Endothelial cell of umbilical vein (primary cell): ENCODE data around the gene PTPRCAP. TPM values are rescaled to one million over a fixed set of nuclear protein-coding genes. Genes with fewer than 3 reads are reported as not detected.

Experiments
- BruUV-seq: library from RNA; stranded (reverse); fragments of 400-500 nt; replicated peaks from 2 replicates; lab custom pipeline; 2021; lab: Mats Ljungman, UMichigan
- CTCF ChIA-PET: fragments of 300-600, 350-600 bp; sonication (Branson Sonifier 250); formaldehyde crosslinking; loops from one replicate; lab custom pipeline; 2021; ENCODE audit warnings: antibody characterized with exemption, inconsistent platforms; lab: Charles Lee
- POLR2A ChIA-PET: fragments of 300-600, 350-600 bp; sonication (Branson Sonifier 250); formaldehyde crosslinking; loops from one replicate; lab custom pipeline; 2021; ENCODE audit warnings: antibody characterized with exemption, inconsistent platforms; lab: Charles Lee
- DNase-seq: peaks from one replicate; pipeline ENCODE4 v3.0.0-alpha.2; 2011; ENCODE audit warnings: low read depth, low spot score
- FAIRE-seq: peaks from 2 replicates; lab custom pipeline; 2011; peaks lifted over from hg19 to GRCh38; lab: Jason Lieb, UNC
- H2AFZ ChIP-seq: 2 replicates; pipeline ENCODE4 v1.6.0; 2012; ENCODE audit warnings: low read depth, low read length, control low read depth, inconsistent platforms
- H3K27ac ChIP-seq: 2 replicates; pipeline ENCODE4 v1.5.1; 2011; ENCODE audit warnings: low read depth, mild to moderate bottlenecking, control low read depth, low read length, moderate library complexity; ENCODE audit not compliant: insufficient read depth
- H3K27me3 ChIP-seq, 2 experiments: 2 replicates each; pipeline versions ENCODE4 v1.6.0 to v1.6.1; 2011; ENCODE audit warnings: low read length in 2 of 2, mixed read lengths in 1 of 2; ENCODE audit not compliant: control insufficient read depth in 2 of 2, insufficient read depth in 2 of 2
- H3K36me3 ChIP-seq, 2 experiments: 2 replicates in 1 of 2; 3 replicates in 1 of 2; pipeline ENCODE4 v1.5.1; 2011; ENCODE audit warnings: low read length in 2 of 2, mild to moderate bottlenecking in 1 of 2, moderate library complexity in 1 of 2; ENCODE audit not compliant: control insufficient read depth in 2 of 2, insufficient read depth in 2 of 2; ENCODE audit errors: extremely low read depth in 1 of 2
- H3K4me1 ChIP-seq: 3 replicates; pipeline ENCODE4 v1.5.1; 2011; ENCODE audit warnings: mild to moderate bottlenecking, low read length; ENCODE audit not compliant: control insufficient read depth, insufficient read depth; ENCODE audit errors: extremely low read depth
- H3K4me2 ChIP-seq: 2 replicates; pipeline ENCODE4 v1.6.1; 2011; ENCODE audit warnings: low read length, control low read depth, mixed read lengths; ENCODE audit not compliant: insufficient read depth
- H3K4me3 ChIP-seq, 3 experiments: fragments of 200-600 bp in 1 of 3; sonication (generic), shearing (Covaris generic) in 1 of 3; replicated peaks in 1 of 3; 2 replicates each; pipeline ENCODE4 v1.5.1; 2011 to 2016; ENCODE audit warnings: control low read depth in 3 of 3, low read length in 3 of 3, mild to moderate bottlenecking in 2 of 3, inconsistent platforms in 1 of 3, low read depth in 1 of 3, moderate library complexity in 1 of 3; ENCODE audit not compliant: insufficient read depth in 1 of 3
- H3K79me2 ChIP-seq: 2 replicates; pipeline ENCODE4 v1.6.0; 2012; ENCODE audit warnings: low read length, inconsistent platforms; ENCODE audit not compliant: control insufficient read depth, insufficient read depth
- H3K9ac ChIP-seq: replicated peaks from 2 replicates; pipeline ENCODE3; 2011; ENCODE audit warnings: low read length, control low read depth; ENCODE audit not compliant: insufficient read depth; ENCODE audit errors: extremely low read depth
- H3K9me1 ChIP-seq: replicated peaks from 3 replicates; pipeline ENCODE4 v1.6.0; 2011; ENCODE audit warnings: mild to moderate bottlenecking, low read length; ENCODE audit not compliant: control insufficient read depth, insufficient read depth; ENCODE audit errors: extremely low read depth
- H3K9me3 ChIP-seq: replicated peaks from 2 replicates; pipeline ENCODE4 v1.5.1; 2012; ENCODE audit warnings: low read length, inconsistent platforms; ENCODE audit not compliant: control insufficient read depth, insufficient read depth
- H4K20me1 ChIP-seq: replicated peaks from 2 replicates; pipeline ENCODE3; 2011; ENCODE audit warnings: mild to moderate bottlenecking, low read length; ENCODE audit not compliant: control insufficient read depth, insufficient read depth; ENCODE audit errors: extremely low read depth
- EZH2 ChIP-seq: IDR thresholded peaks from 2 replicates; pipeline ENCODE4 v1.6.1; 2012; ENCODE audit warnings: borderline replicate concordance, low read depth, mild to moderate bottlenecking, moderate library complexity, low read length, inconsistent platforms; ENCODE audit not compliant: severe bottlenecking
- FOS ChIP-seq: IDR thresholded peaks from 2 replicates; pipeline ENCODE4 v1.6.1; 2011; ENCODE audit warnings: mild to moderate bottlenecking, low read length, moderate library complexity, borderline replicate concordance; ENCODE audit not compliant: insufficient read depth
- GATA2 ChIP-seq: IDR thresholded peaks from 2 replicates; pipeline ENCODE4 v1.7.0; 2011; ENCODE audit warnings: low read depth, mild to moderate bottlenecking, moderate library complexity, mixed read lengths, low read length; ENCODE audit not compliant: insufficient read length, insufficient read depth
- JUN ChIP-seq: IDR thresholded peaks from 2 replicates; pipeline ENCODE4 v1.6.1; 2011; ENCODE audit warnings: borderline replicate concordance, low read depth; ENCODE audit not compliant: insufficient read length, insufficient read depth
- MYC ChIP-seq: IDR thresholded peaks from one replicate; pipeline ENCODE4 v1.6.1; 2011; ENCODE audit warnings: mild to moderate bottlenecking, low read depth, low read length
- POLR2A ChIP-seq: IDR thresholded peaks from 2 replicates; pipeline ENCODE4 v1.6.1; 2012; ENCODE audit warnings: low read depth, mild to moderate bottlenecking, control low read depth, low read length
- POLR2AphosphoS5 ChIP-seq: IDR thresholded peaks from 2 replicates; pipeline ENCODE4 v1.6.1; 2012; ENCODE audit warnings: low read depth, mild to moderate bottlenecking, control low read depth, low read length, moderate library complexity; ENCODE audit not compliant: insufficient read depth
- dilution Hi-C: fragments of 300-500 bp; cut with MboI; formaldehyde crosslinking; loops from one replicate; pipeline ENCODE4 v1.15.0; 2019; ENCODE audit warnings: low sequenced_read_pairs; ENCODE audit not compliant: extremely low pct_ligation_motif_present
- intact Hi-C: fragments of 100-400 bp; cut with micrococcal nuclease; formaldehyde crosslinking; loops from one replicate; pipeline ENCODE4 v1.10.0; 2022
- polyA plus RNA-seq, 4 experiments: library from polyadenylated mRNA; depleted of rRNA in 3 of 4; stranded (reverse) in 3 of 4; unstranded in 1 of 4; fragments of >200 nt; gene quantifications; 2 replicates each; pipeline versions ENCODE4 v1.2.1 to v1.2.3, GENCODE V29; 2011 to 2012; ENCODE audit warnings: missing spikeins in 1 of 4
- total RNA-seq: library from RNA; stranded (reverse); gene quantifications from 2 replicates; pipeline ENCODE4 v1.2.3, GENCODE V29; 2021
- TF ChIP-seq, protein P1 (sequence below), 2 donors: IDR thresholded peaks; 1 replicate in 1 of 2; 2 replicates in 1 of 2; pipeline ENCODE4 v1.5.1; 2011; ENCODE audit warnings: low read length in 2 of 2, mild to moderate bottlenecking in 2 of 2, moderate library complexity in 2 of 2, control low read depth in 1 of 2, inconsistent platforms in 1 of 2, low read depth in 1 of 2; ENCODE audit not compliant: insufficient read depth in 1 of 2; ENCODE audit errors: extremely low read depth in 1 of 2
- TF ChIP-seq, protein P2 (sequence below): IDR thresholded peaks from 2 replicates; pipeline ENCODE4 v1.6.1; 2011; ENCODE audit not compliant: insufficient read depth, insufficient read length

The PTPRCAP gene
- total and polyA plus RNA-seq, 2 donors (not counting 3 experiments of a cell fraction or from before 2014, with no cell fraction given): 3.6 TPM; not detected in 1

DNA sequence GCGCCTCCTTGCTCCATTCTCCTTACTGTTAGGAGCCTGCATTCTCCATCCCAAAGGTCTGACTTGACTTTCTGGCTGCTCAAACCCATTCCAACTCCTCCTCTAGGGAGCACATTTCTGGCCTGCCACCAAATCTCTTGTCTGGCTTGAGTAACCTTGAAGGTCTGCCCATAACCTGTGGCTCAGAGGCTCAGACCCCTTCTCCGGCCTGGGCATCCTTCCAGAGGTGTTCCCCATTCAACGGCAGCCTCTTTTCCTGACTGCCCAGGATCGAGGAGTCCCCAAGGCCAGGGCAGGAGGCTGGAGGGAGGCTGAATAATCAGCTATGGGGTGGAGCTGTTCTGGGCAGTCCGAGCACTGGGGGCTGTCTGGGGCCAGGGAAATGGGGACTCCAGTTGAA is 43.5 kb downstream of the PTPRCAP start:
- no peaks in the 10 kb centered on the region for H4K20me1 ChIP-seq
- DNase-seq (no peak), FAIRE-seq (no peak)
- no peak overlapping the region for H2AFZ ChIP-seq
- H3K79me2 ChIP-seq: peaks cover 4% of the 10 kb centered on the region
- dilution Hi-C loops (no loop called here), intact Hi-C loops (no loop called here)
- ChIA-PET POLR2A (no interaction called here), CTCF (interaction anchor here (1.5 kb wide), 1 partner anchor 12 kb away, joined by 6 read pairs; no protein-coding TSS in a partner anchor)
- H3K9me1 ChIP-seq: no peaks in the 10 kb centered on the region
- no peak overlapping the region for H3K4me3 ChIP-seq
- H3K27ac ChIP-seq: no peak overlapping the region
- peaks cover 15% of the 10 kb centered on the region for H3K4me1 ChIP-seq
- H3K4me2 ChIP-seq: no peak overlapping the region
- H3K36me3 ChIP-seq: peaks cover 6 to 21% of the 10 kb centered on the region in 2 experiments
- no peak overlapping the region for H3K9ac ChIP-seq
- TF ChIP-seq FOS: no peak
- no peak for TF ChIP-seq POLR2AphosphoS5
- no peak for TF ChIP-seq MYC
- TF ChIP-seq JUN: no peak
- no peak for TF ChIP-seq POLR2A
- TF ChIP-seq, protein P1, sequence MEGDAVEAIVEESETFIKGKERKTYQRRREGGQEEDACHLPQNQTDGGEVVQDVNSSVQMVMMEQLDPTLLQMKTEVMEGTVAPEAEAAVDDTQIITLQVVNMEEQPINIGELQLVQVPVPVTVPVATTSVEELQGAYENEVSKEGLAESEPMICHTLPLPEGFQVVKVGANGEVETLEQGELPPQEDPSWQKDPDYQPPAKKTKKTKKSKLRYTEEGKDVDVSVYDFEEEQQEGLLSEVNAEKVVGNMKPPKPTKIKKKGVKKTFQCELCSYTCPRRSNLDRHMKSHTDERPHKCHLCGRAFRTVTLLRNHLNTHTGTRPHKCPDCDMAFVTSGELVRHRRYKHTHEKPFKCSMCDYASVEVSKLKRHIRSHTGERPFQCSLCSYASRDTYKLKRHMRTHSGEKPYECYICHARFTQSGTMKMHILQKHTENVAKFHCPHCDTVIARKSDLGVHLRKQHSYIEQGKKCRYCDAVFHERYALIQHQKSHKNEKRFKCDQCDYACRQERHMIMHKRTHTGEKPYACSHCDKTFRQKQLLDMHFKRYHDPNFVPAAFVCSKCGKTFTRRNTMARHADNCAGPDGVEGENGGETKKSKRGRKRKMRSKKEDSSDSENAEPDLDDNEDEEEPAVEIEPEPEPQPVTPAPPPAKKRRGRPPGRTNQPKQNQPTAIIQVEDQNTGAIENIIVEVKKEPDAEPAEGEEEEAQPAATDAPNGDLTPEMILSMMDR (IDR thresholded peaks at IDR 0.05; ENCODE audit: extremely low read depth in 1 of 2, insufficient read depth in 1 of 2, low read depth in 1 of 2, low read length in 2 of 2): no peak
- no peak for TF ChIP-seq GATA2
- TF ChIP-seq, protein P2, sequence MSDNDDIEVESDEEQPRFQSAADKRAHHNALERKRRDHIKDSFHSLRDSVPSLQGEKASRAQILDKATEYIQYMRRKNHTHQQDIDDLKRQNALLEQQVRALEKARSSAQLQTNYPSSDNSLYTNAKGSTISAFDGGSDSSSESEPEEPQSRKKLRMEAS: no peak
- no peak for TF ChIP-seq EZH2
- no peaks in the 10 kb centered on the region for H3K9me3 ChIP-seq
- H3K27me3 ChIP-seq: no peaks in the 10 kb centered on the region
- BruUV-seq: no TSS peak
